NOMO-1 treated with DMSO at 0.1 percent for 48 hours (cell line): Measurements from ENCODE around the gene TMEM108.
A peak's percentile ranks its signal among the peaks of the same experiment; 100 is the strongest.
"Not testable (repeated sequence)": the region's sequence is repeated elsewhere in the genome, so short reads cannot be mapped to it uniquely, and the experiment has no call there.

Source experiments
- DNase-seq: peaks from one replicate; lab custom pipeline; 2025; ENCODE audit not compliant: unreplicated experiment; lab: John Stamatoyannopoulos, UW

TMEM108 gene

DNA sequence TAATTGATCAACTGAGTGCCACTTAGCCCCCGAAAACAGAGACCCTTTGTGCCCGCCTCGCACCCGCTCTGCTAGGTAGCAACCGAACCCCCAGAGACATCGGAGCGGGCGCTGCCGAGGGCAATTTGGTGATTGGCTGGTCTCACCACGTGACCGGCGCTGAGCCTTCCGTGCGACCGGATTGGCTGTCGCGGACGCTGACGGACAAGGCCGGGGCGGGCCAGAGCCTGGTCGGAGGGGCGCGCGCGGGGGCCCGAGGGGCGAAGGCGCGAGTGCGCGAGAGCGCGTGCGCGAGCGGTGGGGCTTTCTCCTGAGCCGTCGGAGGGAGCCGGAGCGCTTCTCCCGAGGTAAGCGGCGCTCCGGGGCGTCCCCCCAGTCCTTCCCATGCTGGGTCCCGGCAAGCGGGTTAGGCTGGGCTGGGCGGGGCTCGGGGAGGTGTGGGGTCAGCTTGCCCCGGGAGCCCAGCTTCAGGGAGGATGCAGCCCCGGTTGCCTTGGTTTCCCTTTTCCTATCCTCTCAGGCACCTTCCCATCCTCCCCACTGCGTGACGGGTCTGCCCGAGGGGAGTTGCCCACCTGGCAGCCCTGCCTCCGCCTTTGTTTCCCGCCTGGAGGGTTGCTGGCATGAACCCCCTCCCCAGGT, at the start of gene TMEM108:
TSS of gene TMEM108 (plus strand) at position 303 of the 642 bp plus-strand sequence.
- DNase-seq, result no peak

DNA sequence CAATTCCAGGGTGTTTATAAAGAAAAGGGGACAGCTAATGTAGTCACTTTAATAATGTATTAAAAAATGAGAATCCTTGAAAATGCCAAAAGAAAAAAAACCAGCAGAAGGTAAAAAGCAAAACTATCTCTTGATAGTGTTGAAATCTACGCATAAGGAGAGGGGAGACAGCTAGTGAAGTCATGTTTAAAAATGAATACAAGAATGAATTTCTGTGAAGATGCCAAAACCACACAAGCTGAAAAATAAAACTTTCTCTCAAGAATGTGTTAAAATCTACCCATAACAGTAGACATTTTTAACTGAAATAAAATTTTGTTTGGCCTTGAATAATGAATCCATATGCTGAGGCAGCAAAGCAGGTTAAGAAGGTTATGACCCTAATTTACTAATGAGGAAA, 42.2 kb upstream of the TMEM108 start:
- DNase-seq, result no peak

DNA sequence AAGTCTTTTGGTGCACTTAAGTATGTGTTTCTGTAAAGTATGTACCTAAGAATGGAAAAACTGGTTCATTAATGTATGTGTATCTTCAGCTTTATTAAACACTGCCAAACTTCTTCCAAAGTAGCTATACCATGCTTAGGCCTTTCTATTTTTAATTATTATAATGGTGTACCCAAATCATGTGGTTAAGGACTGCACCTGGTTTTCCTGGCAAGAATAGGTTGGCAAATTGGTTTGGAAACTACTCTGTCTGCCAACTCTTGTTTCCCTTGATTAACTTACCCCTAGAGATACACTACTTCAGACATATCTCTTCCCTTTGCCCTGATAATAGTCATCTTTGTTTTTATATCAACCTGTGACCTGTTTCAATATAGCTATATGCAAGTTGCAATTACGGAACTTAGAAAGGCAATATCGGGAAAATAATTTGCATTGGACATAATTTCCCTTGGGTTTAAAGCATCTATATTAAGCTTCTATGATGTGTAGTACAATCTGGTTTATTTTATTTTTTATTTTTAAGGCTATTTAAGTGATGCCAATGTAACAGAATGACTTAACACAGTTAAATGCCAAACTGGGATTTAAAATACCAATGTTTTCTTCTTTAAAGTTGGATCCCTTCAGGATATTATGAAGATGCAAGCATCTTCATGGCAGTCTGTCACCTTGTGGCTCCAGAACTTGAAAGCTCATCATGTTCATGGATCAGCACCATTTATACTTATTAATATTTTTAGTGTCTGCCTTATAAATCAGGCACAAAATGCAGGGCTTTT, 40.6 kb upstream of the TMEM108 start:
- DNase-seq, result no peak

DNA sequence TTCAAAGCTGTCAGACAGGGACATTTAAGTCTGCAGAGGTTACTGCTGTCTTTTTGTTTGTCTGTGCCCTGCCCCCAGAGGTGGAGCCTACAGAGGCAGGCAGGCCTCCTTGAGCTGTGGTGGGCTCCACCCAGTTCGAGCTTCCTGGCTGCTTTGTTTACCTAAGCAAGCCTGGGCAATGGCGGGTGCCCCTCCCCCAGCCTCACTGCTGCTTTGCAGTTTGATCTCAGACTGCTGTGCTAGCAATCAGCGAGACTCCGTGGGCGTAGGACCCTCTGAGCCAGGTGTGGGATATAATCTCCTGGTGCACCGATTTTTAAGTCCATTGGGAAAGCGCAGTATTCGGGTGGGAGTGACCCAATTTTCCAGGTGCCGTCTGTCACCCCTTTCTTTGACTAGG, 33.2 kb upstream of the TMEM108 start:
- DNase-seq, result not testable (repeated sequence)

DNA sequence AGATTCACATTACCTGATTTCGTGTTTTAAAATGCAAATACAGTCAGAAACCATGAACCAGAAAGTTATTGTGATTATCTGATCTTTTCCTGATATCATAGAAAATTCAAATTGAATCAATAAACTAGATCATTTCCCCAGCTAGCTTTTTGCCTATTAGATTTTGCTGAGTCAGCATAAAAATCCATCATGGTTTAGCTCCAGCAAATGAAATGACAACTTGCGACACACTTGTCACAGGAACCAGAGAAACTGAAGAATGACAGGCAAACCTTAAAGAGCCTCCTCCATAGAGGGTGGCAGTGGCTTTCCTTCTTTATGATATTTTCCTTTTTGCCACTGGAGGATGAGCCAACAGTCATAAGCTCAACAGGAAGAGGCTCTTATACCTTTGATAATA, 30.6 kb upstream of the TMEM108 start:
- no peak for DNase-seq

DNA sequence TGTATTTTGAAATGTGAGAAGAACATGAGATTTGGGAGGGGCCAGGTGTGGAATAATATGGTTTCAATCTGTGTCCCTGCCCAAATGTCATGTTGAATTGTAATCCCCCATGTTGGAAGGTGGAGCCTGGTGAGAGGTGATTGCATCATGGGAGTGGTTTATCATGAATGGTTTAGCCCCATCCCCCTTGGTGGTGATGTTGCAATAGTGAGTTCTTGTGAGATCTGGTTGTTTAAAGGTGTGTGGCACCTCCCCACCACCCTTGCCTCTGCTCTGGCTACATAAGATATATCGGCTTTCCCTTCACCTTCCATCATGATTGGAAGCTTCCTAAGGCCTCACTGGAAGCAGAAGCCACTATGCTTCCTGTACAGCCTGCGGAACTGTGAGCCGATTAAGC, 23.9 kb upstream of the TMEM108 start:
- DNase-seq, result no peak

DNA sequence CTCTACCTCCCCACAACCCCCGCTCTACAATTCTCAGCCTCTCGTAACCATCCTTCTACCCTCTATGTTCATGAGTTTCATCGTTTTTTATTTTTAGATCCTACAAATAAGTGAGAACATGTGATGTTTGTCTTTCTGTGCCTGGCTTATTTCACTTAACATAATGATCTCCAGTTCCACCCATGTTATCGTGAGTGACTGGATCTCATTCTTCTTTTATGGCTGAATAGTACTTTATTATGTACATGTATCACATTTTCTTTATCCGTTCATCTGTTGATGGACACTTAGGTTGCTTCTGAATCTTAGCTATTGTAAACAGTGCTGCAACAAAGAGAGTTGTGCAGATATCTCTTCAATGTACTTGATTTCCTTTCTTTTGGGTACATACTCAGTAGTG, 22.6 kb upstream of the TMEM108 start:
- not testable (repeated sequence) for DNase-seq

DNA sequence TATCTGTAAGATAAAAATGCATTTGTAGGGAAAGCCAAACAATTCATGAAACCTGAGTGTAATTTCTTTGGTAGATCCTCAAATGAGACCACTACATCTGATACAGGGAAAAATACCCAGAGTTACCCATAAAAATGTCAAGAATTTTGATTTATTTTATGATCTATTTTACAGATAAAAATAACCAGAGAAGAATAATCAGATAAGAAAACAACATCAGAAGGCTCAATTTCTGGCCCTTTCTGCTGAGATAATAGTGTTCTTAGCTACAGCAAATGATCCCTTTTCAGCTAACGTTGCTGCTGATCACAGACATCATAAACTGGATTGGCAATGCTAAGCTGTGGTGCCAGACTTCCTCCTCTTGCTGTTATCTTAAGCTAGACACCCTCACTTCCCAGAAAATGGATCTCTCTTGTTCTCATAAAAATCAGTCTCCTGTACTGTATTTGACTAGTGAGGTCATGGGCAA, 21.3 kb upstream of the TMEM108 start:
- DNase-seq, result no peak

DNA sequence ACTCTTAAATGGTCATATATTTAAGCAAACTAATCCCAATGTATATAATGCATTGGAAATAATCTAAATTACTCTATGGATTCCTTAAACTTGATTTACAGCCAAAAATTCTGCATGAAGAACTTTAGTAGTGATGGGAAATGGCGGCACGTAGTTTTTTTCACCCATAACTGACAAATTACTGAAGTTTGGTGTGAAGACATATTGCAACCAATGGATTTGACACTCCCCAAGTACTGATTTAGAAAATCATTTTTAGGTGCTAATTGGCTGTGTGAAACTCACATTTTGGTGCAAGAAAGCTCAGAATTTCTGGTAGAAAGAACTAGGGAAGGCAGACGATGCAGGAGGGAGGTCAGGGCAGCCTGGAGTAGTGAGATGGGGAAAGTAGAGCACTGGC, 19.3 kb upstream of the TMEM108 start:
- DNase-seq, result no peak

DNA sequence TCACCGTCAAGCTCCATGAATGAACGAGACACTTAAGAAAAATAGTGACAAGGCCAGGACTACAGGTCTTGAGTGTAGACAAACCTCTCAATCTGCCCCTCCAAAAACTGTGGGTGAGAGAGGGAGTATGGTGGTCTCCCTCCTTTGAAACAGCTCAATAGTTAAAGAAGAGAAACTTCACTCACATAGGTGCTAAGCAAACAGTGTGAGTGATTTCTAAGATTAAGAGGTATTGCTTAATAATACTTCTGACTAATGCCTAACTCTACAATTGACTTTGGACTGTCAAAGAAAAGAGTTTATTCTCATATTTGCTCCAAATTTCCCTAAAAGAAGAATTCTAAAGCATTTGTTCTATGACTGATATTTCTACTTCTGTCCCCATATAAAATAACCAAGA, 17.0 kb upstream of the TMEM108 start:
- DNase-seq, result no peak

DNA sequence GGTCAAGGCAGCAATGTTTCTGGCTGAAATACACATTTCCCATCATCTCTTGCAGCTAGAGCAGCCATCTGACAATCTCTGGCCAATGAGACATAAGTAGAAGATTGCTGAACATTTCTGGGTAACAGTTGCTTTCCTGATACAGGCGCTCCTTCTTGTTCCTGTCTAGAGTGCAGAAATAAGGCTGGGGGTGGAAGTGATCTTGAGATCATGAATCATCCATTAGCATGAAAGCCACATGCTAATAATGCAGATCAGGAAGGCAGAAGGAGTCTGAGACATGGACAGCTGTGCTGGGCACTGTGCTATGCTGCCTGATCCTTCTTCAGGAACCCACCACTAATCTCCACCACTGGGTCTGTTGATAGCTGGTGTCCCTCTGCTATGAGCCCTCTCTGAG, 14.8 kb upstream of the TMEM108 start:
- no peak for DNase-seq

DNA sequence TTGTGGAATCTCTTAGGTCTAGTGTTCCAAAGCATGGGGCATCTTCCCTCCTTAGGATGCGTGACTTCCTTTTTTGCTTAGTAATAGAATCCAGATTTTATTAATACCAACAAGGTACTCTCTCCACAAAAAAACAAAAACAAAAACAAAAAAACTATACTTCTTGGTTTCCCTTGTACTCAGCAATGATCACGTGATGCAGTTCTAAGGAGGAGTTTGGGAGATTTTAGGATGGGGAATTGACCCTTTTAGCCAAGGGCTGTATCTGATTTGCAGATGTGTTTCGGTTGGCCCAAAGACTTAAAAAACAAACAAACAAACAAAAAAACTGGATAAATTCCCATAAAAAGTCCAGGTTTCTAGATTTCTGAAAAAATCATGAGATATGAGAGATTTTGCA, 12.6 kb upstream of the TMEM108 start:
- DNase-seq, result no peak

DNA sequence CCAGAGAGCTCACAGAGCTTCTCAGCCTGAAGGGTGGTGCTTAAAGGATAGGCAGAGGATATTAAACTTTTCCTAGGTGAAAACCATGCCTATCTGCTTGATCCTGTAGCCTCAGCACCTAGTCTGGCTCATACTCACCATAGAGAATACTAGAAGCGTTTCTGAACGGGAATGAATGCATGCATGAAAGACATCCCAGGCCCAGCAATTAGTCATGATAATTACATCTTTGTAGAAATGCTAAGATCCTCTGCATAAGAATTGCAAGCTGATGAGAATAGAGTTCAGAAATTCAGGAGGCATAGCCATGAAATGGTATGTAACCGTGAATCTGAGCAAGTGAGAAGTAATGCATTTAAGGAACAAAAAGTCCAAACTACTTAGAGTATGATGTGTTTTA, 5.9 kb upstream of the TMEM108 start:
- DNase-seq, result no peak

DNA sequence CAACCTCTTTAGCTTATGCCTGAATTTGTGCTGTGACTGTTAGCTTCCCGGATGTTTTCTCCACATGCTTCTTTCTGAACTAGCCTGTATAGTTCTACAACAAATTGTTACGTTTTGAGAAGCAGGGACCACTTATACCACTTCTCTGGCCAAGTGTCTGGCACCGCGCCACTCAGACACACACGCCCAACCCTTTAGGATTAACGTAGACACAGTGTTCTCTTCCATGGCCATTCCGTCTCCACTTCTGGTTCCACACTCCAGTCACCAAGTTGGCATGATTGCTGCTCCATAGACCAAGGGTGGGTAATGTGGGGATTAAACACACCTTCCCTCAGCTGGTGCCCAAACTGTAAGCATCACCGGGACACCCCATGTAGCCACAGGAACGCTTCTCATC, 755 bp upstream of the TMEM108 start:
- no peak for DNase-seq

DNA sequence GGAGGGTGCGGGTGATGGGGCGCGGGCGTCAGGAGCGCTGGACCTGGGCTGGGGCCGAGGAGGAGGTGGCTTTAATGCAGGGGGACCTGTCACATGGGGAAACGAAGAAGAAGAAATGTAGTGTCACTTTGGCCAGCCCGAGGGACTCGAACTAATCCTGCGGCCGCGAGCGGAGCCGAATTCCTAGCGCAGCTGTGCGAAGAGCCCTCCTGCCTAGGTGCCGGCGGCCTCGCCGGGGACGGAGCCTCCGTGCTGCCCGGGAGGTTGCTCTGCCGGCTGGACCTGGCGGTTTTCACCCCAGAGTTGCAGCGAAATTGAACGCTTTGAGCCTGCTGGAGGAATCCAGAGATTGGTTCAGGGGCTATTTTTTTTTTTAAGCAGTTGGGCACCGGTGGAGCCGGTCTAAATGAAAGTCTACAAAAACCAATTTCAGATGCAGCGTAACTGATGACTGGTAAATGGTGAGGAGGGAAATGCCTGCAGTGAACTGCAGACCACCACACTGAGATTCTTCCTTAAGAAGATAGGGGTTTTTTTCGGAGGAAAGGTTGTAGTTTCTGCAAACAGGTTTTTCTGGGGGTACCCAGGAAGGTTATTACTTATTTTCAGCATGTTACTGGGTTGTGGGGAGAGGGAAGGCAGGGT, 662 bp downstream of the TMEM108 start:
- no peak for DNase-seq

DNA sequence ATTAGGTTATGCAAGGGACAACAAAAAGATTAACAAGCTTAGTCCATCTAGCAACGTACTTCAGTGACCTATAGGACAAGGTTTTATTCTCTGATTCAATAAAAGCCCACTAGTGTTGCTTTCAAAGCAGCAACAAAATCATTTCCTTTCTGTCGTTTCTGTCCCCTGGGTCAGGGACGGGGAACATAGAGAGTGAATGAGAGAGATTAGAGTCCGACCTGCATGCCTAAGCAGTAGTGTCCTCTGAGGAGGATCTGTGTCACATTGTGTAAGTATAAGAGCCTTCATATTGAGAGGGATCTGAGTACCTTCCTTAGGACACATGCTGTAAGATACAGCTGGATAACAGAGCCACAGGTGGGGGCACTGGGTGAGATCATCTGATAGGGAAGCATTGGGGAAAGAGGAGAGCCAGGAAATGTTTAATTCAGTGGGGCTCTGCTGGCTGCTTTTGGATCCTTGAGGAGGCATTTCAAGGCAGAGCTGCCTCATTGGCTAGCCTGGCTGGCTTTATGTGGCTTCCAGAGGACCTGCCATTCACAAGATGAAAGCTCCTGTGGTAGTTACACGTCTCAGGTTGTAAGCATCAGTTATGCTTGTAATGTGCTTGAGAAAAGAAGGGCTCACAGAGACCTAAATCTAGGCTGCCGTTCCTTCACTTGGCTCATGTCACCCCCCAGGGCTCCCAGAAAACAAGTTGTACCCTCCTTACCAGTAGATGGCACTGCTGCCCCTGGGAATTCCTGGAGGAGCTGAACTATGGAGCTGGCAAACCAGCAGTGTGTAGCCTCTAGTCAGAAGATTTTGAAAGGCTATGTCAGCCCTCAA, 2.7 kb downstream of the TMEM108 start:
- DNase-seq, result peak; percentile 43

DNA sequence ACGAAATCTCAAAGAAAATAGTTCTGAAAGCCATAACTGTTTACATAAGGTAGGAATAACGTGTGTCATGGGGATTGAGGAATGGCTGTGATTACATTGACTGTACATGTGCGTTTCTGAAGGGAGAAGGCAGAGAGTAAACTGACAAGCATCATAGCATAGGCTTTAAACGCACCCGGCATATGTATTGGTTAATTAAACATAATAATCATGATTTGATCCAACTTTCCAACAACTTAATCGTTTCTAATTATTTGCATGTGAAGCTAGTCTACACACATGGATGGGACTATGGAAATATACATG, 3.3 kb downstream of the TMEM108 start:
- DNase-seq, result no peak

DNA sequence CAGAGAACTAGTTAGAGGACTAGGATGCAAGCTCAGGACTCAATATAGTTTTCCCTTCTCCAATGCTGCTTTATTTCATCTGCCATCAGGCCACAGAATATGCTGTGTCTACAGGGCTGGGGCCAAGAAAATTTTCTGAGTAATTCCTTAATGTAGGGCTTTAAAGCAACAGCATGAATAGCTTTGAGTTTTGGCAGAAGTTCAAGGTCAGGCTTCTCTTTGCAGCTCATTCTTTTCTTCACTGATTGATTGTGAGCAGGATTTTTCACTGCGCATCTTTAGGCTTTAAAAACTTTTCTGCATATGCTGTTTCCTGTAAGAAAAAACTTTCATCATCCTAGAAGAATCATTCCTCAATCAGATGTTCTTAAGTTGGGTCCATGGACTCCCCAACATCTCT, 4.6 kb downstream of the TMEM108 start:
- no peak for DNase-seq

DNA sequence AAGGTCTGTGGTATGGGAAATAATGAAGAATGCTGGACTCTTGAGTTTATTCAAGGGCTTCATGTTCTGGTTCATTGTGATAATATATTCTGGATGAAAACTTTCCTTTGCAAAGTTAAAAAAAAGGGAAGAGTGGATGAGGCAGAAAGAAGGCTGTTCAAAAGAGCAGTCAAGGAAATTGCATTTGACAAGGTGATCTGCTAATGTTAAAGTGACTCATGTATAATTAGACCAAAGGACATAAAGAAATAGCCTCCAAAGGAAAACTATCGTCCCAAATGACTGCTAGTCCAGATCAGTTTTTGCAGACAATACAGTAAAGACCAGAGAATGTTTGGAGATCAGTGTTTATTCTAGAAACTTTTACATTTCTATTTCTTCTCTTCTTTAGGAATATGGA, 9.8 kb downstream of the TMEM108 start:
- no peak for DNase-seq

DNA sequence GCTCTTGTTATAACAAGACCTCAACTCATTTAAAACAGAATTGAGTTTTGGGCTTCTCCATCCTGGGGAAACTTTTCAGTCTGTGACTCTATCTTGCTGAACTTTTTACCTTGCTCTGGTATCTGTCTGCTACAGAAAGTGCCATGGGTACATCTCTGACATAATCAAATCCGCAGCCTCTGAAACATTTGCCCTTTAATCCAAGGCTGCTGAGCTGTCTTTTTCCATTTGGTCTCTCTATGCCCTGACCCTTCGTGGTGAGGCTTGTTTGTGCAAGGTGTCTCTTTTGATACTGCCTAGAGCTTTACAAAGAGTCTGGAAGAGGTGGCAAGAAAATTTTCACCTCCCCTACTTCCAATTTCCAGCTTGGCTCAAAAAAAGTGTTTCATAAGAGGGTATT, 11.3 kb downstream of the TMEM108 start:
- no peak for DNase-seq

DNA sequence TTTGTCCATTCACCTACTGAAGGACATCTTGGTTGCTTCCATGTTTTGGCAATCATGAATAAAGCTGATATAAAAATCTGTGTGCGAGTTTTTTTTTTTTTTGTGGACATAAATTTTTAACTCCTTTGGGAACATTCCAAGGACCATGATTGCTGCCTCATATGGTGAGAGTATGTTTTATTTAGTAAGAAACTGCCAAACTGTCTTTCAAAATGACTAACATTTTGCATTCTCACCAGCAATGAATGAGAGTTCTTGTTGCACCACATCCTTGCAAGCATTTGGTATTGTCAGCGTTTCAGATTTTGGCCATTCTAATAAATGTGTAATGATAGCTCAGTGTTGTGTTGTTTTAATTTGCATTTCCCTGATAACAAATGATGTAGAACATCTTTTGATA, 12.7 kb downstream of the TMEM108 start:
- no peak for DNase-seq

DNA sequence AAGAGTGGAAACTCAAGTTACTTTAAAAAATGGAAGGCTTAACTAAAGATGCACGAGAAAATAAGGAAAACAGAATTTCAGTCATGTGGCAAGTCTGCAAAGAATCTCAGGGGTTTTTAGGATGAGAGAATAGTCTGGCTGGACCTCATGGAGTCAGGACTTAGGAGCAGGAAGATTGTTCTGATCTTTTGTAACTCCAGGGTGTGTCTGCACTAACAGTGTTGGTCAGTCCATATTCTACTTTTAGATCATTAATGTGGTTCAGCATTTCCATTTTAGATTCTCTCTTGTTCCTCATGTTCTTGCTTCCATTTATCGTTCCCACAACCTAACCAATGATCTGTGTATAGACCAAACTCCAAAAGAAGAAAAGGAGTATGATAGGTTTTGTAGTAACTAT, 15.3 kb downstream of the TMEM108 start:
- no peak for DNase-seq
